Suppressor macrophage treated with lipopolysaccharide for 4 hours (primary cell): ENCODE measurements around the gene SLC9A4.

ENCODE experiments used
- DNase-seq: peaks from one replicate; pipeline ENCODE4 v3.0.0-alpha.2; 2020

SLC9A4 gene

DNA sequence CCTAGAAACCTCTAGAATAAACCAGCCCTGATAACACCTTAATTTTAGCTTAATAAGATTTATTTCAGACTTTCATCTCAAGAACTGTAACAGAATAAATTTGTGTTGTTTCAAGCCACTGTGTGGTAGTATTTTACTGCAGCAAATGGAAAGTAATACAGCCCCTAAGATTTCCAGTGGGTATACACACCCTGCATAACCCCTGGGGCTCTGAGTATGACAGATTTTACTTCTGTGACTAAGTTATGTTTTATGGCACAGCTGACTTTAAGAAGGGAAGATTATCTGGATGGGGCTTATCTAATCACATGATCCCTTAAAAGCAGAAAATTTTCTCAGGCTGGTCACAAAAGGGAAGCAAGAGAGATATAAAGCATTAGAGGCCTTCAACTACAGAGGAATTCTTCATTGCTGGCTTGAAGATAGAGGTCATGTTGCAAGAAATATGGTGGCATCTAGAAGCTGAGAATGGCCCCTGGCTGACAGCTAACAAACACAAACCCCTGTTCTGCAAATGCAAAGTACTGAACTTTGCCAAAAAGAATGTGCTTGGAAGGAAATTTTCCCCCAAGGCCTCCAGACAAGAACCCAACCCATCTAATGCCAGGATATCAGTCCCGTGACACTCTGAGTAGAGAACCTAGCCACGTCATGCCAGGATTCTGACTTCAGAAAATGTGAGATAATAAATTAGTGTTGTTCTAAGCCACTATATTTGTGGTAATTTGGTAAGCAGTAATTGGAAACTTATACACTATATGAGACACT, 78.5 kb downstream of the SLC9A4 start:
- no peak for DNase-seq

DNA sequence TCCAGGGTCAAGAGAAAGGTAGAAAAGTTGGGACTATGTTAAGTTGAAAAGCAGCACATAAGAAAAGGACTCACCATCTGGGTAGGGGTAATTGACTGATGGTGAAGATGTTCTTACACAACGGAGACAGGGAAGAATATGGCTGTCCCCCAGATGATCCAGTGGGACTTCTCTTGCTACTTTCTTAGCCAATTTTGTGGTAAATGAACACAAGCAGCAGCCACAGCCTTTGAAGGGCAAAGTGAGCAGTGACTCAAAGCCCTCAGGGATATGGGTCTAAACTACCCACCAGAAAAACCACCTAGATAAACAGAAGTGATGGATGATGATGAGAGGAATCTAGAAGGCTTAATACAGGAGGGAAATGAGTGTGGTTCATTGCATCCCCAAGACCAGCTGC, 80.6 kb downstream of the SLC9A4 start:
- no peak for DNase-seq

GRCh38 chr2:102558463-102558862, 85.4 kb downstream of the SLC9A4 start:
- peak; percentile 7 for DNase-seq

DNA sequence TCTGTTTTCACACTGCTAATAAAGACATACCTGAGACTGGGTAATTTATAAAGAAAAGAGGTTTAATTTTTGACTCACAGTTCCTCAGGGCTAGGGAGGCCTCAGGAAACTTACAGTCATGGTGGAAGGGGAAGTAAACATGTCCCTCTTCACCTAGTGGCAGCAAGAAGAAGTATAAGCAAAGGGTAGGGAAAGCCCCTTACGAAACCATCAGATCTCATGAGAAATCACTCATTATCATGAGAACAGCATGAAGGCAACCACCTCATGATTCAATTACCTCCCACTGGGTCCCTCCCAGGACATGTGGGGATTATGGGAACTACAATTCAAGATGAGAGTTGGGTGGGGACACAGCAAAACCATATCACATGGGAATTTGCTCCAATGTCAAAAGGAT, 89.5 kb downstream of the SLC9A4 start:
- peak; percentile 30 for DNase-seq

DNA sequence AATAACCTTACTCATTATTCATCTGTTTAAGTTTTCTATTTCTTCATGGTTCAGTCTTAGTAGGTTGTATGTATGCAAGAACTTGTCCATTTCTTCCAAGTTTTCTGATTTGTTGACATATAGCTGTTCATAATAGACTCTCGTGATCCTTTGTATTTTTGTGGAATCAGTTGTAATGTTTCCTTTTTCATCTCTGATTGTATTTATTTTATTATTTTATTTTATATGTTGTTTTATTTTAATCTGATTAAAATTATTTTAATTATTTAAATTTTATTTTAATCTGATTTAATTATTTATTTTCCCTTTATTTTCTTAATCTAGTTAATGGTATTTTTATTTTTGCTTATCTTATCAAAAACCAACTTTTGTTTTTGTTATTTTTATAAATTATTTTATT, 102.9 kb downstream of the SLC9A4 start:
- DNase-seq: no peak

DNA sequence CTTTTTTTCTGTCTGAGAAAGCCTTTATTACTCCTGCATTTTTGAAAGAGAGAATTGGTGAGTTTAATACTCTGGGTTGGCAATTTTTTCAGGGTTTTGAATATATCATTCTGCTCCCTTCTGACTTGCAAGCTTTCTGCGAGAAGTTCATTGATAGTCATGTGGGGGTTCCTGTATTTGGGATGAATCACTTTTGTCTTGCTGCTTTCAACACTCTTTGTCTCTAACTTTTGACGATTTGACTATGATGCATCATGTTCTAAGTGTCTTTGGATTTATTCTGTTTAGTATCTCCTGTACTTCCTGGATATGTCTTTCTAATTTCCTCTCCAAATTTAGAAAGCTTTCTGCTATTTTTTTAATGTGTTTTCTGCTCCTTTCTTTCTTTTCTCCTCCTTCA, 105.3 kb downstream of the SLC9A4 start:
- DNase-seq: peak; percentile 39

- peak; percentile 90 for DNase-seq
Observed at GRCh38 chr2:102581911-102582310, 108.9 kb downstream of the SLC9A4 start.

DNA sequence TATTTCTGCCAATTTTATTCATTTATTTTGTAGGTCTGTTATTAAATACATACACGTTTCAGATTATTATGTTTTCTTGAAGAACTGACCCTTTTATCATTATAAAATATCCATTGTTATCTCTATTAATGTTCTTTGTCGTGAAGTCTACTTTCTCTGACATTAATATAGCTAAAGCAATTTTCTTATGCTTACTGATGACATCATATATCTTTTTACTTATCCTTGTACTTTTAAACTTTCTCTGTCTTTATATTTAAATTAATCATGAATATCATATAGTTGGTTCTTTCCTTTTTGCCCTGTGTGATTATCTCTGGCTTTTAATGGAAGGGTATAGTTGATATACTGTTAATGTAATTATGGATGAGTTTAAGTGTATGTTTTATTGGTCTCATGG, 109.8 kb downstream of the SLC9A4 start:
- no peak for DNase-seq
